ENCODE measurements around the gene CSNK1D.

Gene CSNK1D

GRCh38 chr17:82246365-82247181, 26.9 kb downstream of the CSNK1D start:
- TF ChIP-seq SIN3A (IDR thresholded peaks at IDR 0.05; ENCODE audit: borderline replicate concordance, insufficient read depth, low read length) (no peak), FOXP2 (optimal IDR thresholded peaks at IDR 0.05; ENCODE audit: borderline replicate concordance, extremely low read depth, extremely low read length, insufficient read depth) (no peak), REST (IDR thresholded peaks at IDR 0.05; ENCODE audit: insufficient read depth in 1 of 2, low read depth in 2 of 2, low read length in 2 of 2) (no peak), TAF1 (IDR thresholded peaks at IDR 0.05; ENCODE audit: borderline replicate concordance, insufficient read depth, low read length) (no peak), POLR2AphosphoS5 (IDR thresholded peaks at IDR 0.05; ENCODE audit: low read depth, low read length) (no peak)

- TF ChIP-seq TAF1 (IDR thresholded peaks at IDR 0.05; ENCODE audit: borderline replicate concordance, insufficient read depth, low read length) (no peak), POLR2AphosphoS5 (IDR thresholded peaks at IDR 0.05; ENCODE audit: low read depth, low read length) (no peak), REST (IDR thresholded peaks at IDR 0.05; ENCODE audit: insufficient read depth in 1 of 2, low read depth in 2 of 2, low read length in 2 of 2) (no peak), SIN3A (IDR thresholded peaks at IDR 0.05; ENCODE audit: borderline replicate concordance, insufficient read depth, low read length) (no peak), FOXP2 (optimal IDR thresholded peaks at IDR 0.05; ENCODE audit: borderline replicate concordance, extremely low read depth, extremely low read length, insufficient read depth) (no peak)
These were observed 27.5 kb downstream of the CSNK1D start for GRCh38 chr17:82246040-82246364.

GRCh38 chr17:82245134-82246039, 28.1 kb downstream of the CSNK1D start:
- no peak for TF ChIP-seq POLR2AphosphoS5 (IDR thresholded peaks at IDR 0.05; ENCODE audit: low read depth, low read length)
- no peak for TF ChIP-seq TAF1 (IDR thresholded peaks at IDR 0.05; ENCODE audit: borderline replicate concordance, insufficient read depth, low read length)
- TF ChIP-seq REST (IDR thresholded peaks at IDR 0.05; ENCODE audit: insufficient read depth in 1 of 2, low read depth in 2 of 2, low read length in 2 of 2): no peak
- no peak for TF ChIP-seq SIN3A (IDR thresholded peaks at IDR 0.05; ENCODE audit: borderline replicate concordance, insufficient read depth, low read length)
- no peak for TF ChIP-seq FOXP2 (optimal IDR thresholded peaks at IDR 0.05; ENCODE audit: borderline replicate concordance, extremely low read depth, extremely low read length, insufficient read depth)

- TF ChIP-seq POLR2AphosphoS5 (IDR thresholded peaks at IDR 0.05; ENCODE audit: low read depth, low read length) (no peak), FOXP2 (optimal IDR thresholded peaks at IDR 0.05; ENCODE audit: borderline replicate concordance, extremely low read depth, extremely low read length, insufficient read depth) (no peak), SIN3A (IDR thresholded peaks at IDR 0.05; ENCODE audit: borderline replicate concordance, insufficient read depth, low read length) (no peak), REST (IDR thresholded peaks at IDR 0.05; ENCODE audit: insufficient read depth in 1 of 2, low read depth in 2 of 2, low read length in 2 of 2) (no peak), TAF1 (IDR thresholded peaks at IDR 0.05; ENCODE audit: borderline replicate concordance, insufficient read depth, low read length) (no peak)
These were observed 28.9 kb downstream of the CSNK1D start for GRCh38 chr17:82244413-82245133.

Data from PFSK-1 (cell line).